Activated effector memory CD4-positive, alpha-beta T cell treated with anti-CD3 and anti-CD28 coated beads, Interleukin-2, amount 50 U/mL, for 16 hours (primary cell): ENCODE measurements around the gene COL23A1.

ENCODE experiments used
- DNase-seq: peaks from one replicate; pipeline ENCODE4 v3.0.0-alpha.2; 2020

COL23A1 gene

GRCh38 chr5:178453224-178453623 lies 137.0 kb downstream of the COL23A1 start:
- no peak for DNase-seq

- no peak for DNase-seq
Measured at GRCh38 chr5:178450121-178451028, 139.8 kb downstream of the COL23A1 start.

GRCh38 chr5:178449163-178450070 lies 140.8 kb downstream of the COL23A1 start:
- no peak for DNase-seq

GRCh38 chr5:178445534-178445933 lies 144.7 kb downstream of the COL23A1 start:
- no peak for DNase-seq

GRCh38 chr5:178442405-178443257 lies 147.6 kb downstream of the COL23A1 start:
- peak; percentile 28 for DNase-seq

GRCh38 chr5:178441486-178442270 lies 148.5 kb downstream of the COL23A1 start:
- DNase-seq: peak; percentile 16

GRCh38 chr5:178440181-178440580 lies 150.0 kb downstream of the COL23A1 start:
- DNase-seq: peak; percentile 17

GRCh38 chr5:178439493-178440180 lies 150.6 kb downstream of the COL23A1 start:
- peak; percentile 24 for DNase-seq

GRCh38 chr5:178438796-178439195 lies 151.4 kb downstream of the COL23A1 start:
- peak; percentile 16 for DNase-seq

GRCh38 chr5:178437386-178438075 lies 152.7 kb downstream of the COL23A1 start:
- peak; percentile 28 for DNase-seq

- no peak for DNase-seq
Measured at GRCh38 chr5:178436326-178436940, 153.8 kb downstream of the COL23A1 start.

GRCh38 chr5:178435321-178436238 lies 154.6 kb downstream of the COL23A1 start:
- no peak for DNase-seq

- DNase-seq: no peak
Measured at GRCh38 chr5:178434851-178435250, 155.3 kb downstream of the COL23A1 start.

GRCh38 chr5:178434016-178434761 lies 156.0 kb downstream of the COL23A1 start:
- peak; percentile 13 for DNase-seq

- DNase-seq: peak; percentile 38
Measured at GRCh38 chr5:178433273-178433775, 156.9 kb downstream of the COL23A1 start.

- no peak for DNase-seq
Measured at GRCh38 chr5:178432421-178433272, 157.5 kb downstream of the COL23A1 start.

GRCh38 chr5:178431782-178432165 lies 158.4 kb downstream of the COL23A1 start:
- no peak for DNase-seq
